Upper lobe of left lung (tissue), 4 donors: ENCODE results near the gene CD247.

Source experiments
- POLR2A ChIP-seq, 4 donors: fragments of 450-650 bp; IDR thresholded peaks; one replicate each; pipeline ENCODE4 v1.5.1; 2016 to 2017; ENCODE audit warnings: antibody characterized with exemption in 4 of 4, mild to moderate bottlenecking in 2 of 4
- TF ChIP-seq, protein P1 (sequence below), 6 experiments: fragments of 450-650 bp in 4 of 6; fragments of 200-600 bp in 2 of 6; sonication (generic) in 2 of 6; IDR thresholded peaks; one replicate each; pipeline ENCODE4 v1.5.1; 2016 to 2019; ENCODE audit warnings: antibody characterized with exemption in 6 of 6

DNA sequence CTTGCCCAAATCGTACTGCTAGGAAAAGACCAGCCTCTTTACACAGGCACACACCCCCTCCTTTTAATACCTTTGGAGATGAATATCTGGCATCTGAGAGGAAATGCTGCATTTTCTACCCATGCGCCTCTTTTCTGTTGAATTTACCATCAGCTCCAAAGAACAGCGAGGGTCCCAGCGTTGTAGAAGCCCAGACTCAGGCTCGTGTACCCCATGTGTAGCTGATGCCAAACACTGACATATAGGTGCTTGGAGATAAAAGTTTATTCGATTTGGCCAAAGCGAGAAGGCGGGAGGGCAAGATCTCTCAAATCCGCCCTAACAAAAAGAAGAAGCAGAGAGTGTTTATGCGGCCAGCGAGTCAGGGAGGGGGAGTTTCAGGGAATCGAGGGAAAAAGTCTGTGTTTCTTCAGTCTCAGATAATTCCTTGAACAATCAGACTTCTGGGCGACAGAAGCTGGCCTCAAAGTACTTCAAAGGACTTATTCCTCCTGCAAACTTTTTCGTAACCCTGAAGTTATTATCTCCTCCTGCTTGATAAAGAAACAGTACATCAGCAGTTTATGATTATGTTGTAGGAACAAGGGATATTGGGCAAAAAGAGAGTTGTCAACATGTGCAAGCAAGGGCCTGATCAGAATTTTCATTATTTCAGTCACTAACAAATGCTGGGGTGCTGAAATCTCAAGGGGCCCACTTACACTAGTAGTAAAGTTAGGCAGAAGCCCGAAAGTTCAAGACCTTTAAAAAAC lies 35.9 kb upstream of the CD247 start:
- no peak for TF ChIP-seq POLR2A (IDR thresholded peaks at IDR 0.05)
- TF ChIP-seq, protein P1, sequence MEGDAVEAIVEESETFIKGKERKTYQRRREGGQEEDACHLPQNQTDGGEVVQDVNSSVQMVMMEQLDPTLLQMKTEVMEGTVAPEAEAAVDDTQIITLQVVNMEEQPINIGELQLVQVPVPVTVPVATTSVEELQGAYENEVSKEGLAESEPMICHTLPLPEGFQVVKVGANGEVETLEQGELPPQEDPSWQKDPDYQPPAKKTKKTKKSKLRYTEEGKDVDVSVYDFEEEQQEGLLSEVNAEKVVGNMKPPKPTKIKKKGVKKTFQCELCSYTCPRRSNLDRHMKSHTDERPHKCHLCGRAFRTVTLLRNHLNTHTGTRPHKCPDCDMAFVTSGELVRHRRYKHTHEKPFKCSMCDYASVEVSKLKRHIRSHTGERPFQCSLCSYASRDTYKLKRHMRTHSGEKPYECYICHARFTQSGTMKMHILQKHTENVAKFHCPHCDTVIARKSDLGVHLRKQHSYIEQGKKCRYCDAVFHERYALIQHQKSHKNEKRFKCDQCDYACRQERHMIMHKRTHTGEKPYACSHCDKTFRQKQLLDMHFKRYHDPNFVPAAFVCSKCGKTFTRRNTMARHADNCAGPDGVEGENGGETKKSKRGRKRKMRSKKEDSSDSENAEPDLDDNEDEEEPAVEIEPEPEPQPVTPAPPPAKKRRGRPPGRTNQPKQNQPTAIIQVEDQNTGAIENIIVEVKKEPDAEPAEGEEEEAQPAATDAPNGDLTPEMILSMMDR (IDR thresholded peaks at IDR 0.05): no peak
